Measurements from ENCODE around the gene TTLL10.
"Not testable (repeated sequence)": the region's sequence is repeated elsewhere in the genome, so short reads cannot be mapped to it uniquely, and the experiment has no call there.

TTLL10 gene

DNA sequence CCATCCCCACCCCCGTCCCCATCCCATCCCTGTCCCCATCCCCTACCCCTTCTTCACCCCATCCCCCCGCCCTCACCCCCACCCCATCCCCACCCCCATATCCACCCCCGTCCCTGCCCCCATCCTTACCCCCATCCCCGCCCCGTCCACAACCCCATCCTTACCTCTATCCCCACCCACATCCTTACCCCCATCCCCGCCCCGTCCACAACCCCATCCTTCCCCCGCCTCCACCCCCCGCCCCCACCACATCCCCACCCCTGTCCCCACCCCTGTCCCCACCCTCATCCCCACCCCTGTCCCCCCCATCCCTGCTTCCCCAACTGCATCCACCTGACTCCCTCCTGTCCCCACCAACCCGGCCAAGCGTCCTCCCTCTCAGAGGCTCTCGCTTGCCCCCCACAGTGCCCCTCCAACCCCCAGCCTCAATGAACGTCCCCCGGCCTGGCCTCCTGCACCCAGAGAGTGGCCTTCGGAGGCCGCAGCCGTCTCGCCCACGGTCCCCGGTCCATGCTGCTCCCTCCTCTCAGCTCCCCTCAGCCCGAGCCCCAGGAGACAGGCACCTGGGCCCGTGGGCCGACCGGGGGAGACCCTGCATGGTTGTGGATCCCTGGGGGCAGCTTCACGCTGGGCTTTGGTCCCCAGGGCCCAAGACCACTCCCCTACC is 32.3 kb upstream of the TTLL10 start:
- no peak for DNase-seq (ENCODE audit: low read depth in 2 of 2)

GRCh38 chr1:1141911-1142250 is 31.8 kb upstream of the TTLL10 start:
- no peak for DNase-seq (ENCODE audit: low read depth in 2 of 2)

DNA sequence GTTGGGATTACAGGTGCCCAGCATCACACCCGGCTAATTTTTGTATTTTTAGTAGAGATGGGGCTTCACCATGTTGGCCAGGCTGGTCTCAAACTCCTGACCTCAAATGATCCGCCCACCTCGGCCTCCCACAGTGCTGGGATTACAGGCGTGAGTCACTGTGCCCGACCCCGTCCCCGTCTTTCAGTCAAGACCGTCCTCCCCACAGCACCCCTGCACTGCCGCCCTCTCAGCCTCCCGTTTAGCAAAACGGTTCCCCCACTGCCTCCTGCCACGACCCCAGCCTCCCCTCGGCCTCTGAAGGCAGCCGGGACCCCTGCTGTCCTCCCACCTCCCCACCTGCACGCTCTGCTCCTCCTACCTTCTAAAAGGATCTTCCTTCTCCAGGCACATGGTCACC is 31.3 kb upstream of the TTLL10 start:
- not testable (repeated sequence) for DNase-seq (ENCODE audit: low read depth in 2 of 2)

DNA sequence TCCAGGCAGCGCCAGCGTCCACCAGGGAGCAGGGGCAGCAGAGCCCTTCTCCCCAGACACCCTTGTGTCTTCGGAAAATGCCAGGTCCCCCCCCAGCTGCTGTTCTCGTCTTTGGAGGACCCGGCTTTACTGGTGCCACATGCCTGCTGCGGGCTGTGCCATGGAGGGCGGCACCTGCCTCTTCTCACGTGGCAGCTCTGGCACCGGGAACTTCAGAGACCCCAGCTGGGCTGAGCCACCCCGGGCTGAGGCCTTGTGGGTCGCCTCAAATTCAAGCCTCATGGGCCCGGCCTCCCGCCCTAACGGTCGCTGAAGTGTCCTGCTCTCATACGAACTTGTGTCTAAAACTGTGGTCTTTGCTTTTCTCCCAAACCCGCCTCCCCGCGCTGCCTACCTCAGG is 30.8 kb upstream of the TTLL10 start:
- no peak for DNase-seq (ENCODE audit: low read depth in 2 of 2)

- DNase-seq (ENCODE audit: low read depth in 2 of 2): no peak
These were observed 30.0 kb upstream of the TTLL10 start for GRCh38 chr1:1143636-1144035.

DNA sequence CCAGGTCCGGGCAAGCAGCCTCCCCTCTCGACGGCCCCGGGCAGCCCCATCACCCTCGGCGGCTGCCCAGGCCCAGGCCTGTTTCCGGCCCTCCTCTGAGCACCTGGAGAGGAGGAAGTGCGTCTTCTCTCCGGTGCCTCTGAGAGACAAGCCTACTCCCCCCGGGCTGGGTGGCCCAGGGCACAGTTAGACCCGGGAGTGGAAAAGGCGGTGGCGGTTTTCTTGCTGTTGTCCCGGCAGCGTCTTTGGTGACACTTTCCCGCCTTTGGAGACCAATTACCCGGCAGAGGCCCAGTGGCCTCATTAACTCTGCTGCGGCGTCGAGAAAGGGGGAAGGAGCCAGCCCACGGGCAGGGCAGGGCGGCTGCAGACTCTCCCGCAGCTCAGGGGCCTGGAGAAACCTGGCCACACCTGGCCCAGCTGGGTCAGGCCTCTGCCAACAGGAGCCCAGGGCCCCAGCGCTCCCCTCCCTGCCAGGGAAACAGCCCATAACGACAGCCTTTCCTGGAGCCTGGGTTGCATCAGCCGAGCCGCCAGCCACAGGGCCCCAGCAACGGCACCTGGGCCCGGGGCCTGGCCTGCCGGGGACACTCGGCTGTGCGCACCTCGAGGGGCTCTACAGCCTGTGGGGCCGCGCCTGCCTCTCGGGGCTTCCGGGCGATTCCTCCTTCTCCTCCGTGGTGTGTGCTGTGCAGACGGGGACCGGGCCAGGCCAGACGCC is 29.4 kb upstream of the TTLL10 start:
- DNase-seq (ENCODE audit: low read depth in 2 of 2): peak; percentile 35 to 49

GRCh38 chr1:1144843-1145546 is 28.7 kb upstream of the TTLL10 start:
- DNase-seq (ENCODE audit: low read depth in 2 of 2): no peak

- DNase-seq (ENCODE audit: low read depth in 2 of 2): no peak
These were observed 28.1 kb upstream of the TTLL10 start for GRCh38 chr1:1145547-1145914.

GRCh38 chr1:1146026-1146425 is 27.7 kb upstream of the TTLL10 start:
- DNase-seq (ENCODE audit: low read depth in 2 of 2): no peak

GRCh38 chr1:1146596-1146995 is 27.1 kb upstream of the TTLL10 start:
- DNase-seq (ENCODE audit: low read depth in 2 of 2): no peak

DNA sequence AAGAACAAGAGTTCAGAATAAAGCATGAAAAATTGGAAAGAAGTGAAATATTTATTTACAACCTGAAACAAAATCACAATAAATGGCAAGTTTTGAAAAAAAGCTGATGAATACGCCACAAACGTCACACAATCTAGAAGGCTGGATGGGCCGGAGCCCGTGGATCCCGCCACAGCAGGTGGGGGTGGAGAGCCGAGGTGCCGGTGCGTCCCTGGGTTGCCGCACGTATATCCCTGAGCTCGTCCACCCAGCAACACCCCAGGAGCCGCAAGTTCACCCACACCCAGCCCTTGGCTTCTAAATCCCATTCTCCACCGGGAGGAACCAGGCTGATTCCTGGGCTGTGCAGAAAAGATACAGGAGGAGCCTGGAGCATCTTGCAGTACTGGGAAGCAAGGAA is 25.6 kb upstream of the TTLL10 start:
- no peak for DNase-seq (ENCODE audit: low read depth in 2 of 2)

DNA sequence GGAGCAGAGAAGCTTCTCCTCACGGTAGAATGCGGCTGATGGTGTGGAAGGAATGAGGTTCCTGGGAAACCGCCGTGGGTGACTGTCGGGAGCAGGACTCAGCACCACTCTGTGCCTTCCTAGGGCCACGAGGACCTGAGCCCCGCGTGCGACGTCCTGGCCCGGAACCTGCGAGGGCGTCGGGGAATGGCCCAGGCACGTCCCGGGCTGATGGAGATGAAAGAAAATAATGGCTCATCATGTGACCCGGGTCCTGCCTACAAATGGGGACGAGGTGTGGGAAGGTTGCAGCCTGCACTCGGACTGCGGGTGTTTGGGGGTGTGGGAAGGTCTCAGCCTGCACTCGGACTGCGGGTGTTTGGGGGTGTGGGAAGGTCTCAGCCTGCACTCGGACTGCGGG is 25.1 kb upstream of the TTLL10 start:
- no peak for DNase-seq (ENCODE audit: low read depth in 2 of 2)

GRCh38 chr1:1149416-1149815 is 24.3 kb upstream of the TTLL10 start:
- DNase-seq (ENCODE audit: low read depth in 2 of 2): no peak

GRCh38 chr1:1150100-1150499 is 23.6 kb upstream of the TTLL10 start:
- no peak for DNase-seq (ENCODE audit: low read depth in 2 of 2)

GRCh38 chr1:1151306-1151705 is 22.4 kb upstream of the TTLL10 start:
- no peak for DNase-seq (ENCODE audit: low read depth in 2 of 2)

DNA sequence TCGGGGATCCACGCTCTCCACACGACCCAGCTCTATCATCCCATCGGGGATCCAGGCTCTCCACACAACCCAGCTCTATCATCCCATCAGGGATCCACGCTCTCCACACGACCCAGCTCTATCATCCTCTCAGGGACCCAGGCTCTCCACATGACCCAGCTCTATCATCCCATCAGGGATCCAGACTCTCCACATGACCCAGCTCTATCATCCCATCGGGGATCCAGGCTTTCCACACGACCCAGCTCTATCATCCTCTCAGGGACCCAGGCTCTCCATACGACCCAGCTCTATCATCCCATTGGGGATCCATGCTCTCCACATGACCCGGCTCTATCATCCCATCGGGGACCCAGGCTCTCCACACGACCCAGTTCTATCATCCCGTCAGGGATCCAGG is 21.2 kb upstream of the TTLL10 start:
- DNase-seq (ENCODE audit: low read depth in 2 of 2): not testable (repeated sequence)

- DNase-seq (ENCODE audit: low read depth in 2 of 2): not testable (repeated sequence)
These were observed 20.5 kb upstream of the TTLL10 start for GRCh38 chr1:1153215-1153614.

GRCh38 chr1:1153874-1154273 is 19.8 kb upstream of the TTLL10 start:
- no peak for DNase-seq (ENCODE audit: low read depth in 2 of 2)

- no peak for DNase-seq (ENCODE audit: low read depth in 2 of 2)
These were observed 18.4 kb upstream of the TTLL10 start for GRCh38 chr1:1155258-1155657.

DNA sequence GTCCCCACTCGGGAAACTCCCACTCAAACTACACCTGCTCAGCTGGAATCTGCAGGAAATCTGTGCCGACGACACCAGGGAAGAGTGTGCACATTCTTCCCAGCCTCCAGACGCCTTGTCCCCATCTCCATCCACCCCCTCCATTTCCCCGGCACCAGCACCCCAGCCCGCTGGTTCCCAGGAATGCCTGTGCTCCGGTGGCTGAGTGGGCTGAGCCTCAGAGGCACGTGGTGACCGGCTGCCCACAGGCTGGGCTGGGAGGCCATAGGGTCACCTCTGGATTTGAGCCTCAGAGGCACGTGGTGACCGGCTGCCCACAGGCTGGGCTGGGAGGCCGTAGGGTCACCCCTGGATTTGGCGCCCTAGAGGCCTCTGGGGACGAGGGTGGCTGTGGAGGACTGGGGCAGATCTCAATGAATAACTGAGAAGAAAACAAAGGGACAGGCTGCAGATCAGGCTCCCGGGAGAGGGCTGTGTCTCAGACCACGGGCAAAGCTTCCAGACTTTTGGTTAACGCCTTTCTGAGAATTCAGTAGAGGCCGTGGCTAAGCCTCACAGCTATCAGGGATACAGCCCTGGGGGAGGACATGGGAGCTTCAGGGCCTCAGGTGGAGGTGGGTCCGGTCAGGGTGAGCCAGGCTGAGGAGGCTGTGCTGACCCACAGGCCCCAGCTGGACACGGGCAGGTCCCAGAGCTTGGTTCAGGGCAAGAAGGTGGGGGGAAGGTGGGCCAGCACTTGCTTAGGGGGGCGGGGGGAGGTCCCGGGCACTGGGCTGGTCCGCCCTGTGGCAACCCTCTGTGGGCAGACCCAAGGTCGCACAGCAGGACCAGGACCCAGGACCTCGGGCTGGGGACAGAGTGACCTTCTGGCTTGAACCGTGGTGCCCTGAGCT is 17.3 kb upstream of the TTLL10 start:
- no peak for DNase-seq (ENCODE audit: low read depth in 2 of 2)

GRCh38 chr1:1157033-1157365 is 16.7 kb upstream of the TTLL10 start:
- no peak for DNase-seq (ENCODE audit: low read depth in 2 of 2)

- peak; percentile 52 to 54 for DNase-seq (ENCODE audit: low read depth in 2 of 2)
These were observed 16.2 kb upstream of the TTLL10 start for GRCh38 chr1:1157426-1157913.

Measured in stimulated activated CD8-positive, alpha-beta memory T cell treated with anti-CD3 and anti-CD28 coated beads, Interleukin-15, amount 100 ng/mL, for 48 hours (primary cell).